Endothelial cell of umbilical vein (primary cell): Measurements from ENCODE around the gene NOP9. TPM values are rescaled to one million over a fixed set of nuclear protein-coding genes. Genes with fewer than 3 reads are reported as not detected.

ENCODE experiments used
- BruUV-seq: library from RNA; stranded (reverse); fragments of 400-500 nt; replicated peaks from 2 replicates; lab custom pipeline; 2021; lab: Mats Ljungman, UMichigan
- CTCF ChIA-PET: fragments of 300-600, 350-600 bp; sonication (Branson Sonifier 250); formaldehyde crosslinking; loops from one replicate; lab custom pipeline; 2021; ENCODE audit warnings: antibody characterized with exemption, inconsistent platforms; lab: Charles Lee
- POLR2A ChIA-PET: fragments of 300-600, 350-600 bp; sonication (Branson Sonifier 250); formaldehyde crosslinking; loops from one replicate; lab custom pipeline; 2021; ENCODE audit warnings: antibody characterized with exemption, inconsistent platforms; lab: Charles Lee
- DNase-seq: peaks from one replicate; pipeline ENCODE4 v3.0.0-alpha.2; 2011; ENCODE audit warnings: low read depth, low spot score
- FAIRE-seq: peaks from 2 replicates; lab custom pipeline; 2011; peaks lifted over from hg19 to GRCh38; lab: Jason Lieb, UNC
- H2AFZ ChIP-seq: 2 replicates; pipeline ENCODE4 v1.6.0; 2012; ENCODE audit warnings: low read depth, low read length, control low read depth, inconsistent platforms
- H3K27ac ChIP-seq: 2 replicates; pipeline ENCODE4 v1.5.1; 2011; ENCODE audit warnings: low read depth, mild to moderate bottlenecking, control low read depth, low read length, moderate library complexity; ENCODE audit not compliant: insufficient read depth
- H3K27me3 ChIP-seq, 2 experiments: 2 replicates each; pipeline versions ENCODE4 v1.6.0 to v1.6.1; 2011; ENCODE audit warnings: low read length in 2 of 2, mixed read lengths in 1 of 2; ENCODE audit not compliant: control insufficient read depth in 2 of 2, insufficient read depth in 2 of 2
- H3K36me3 ChIP-seq, 2 experiments: 2 replicates in 1 of 2; 3 replicates in 1 of 2; pipeline ENCODE4 v1.5.1; 2011; ENCODE audit warnings: low read length in 2 of 2, mild to moderate bottlenecking in 1 of 2, moderate library complexity in 1 of 2; ENCODE audit not compliant: control insufficient read depth in 2 of 2, insufficient read depth in 2 of 2; ENCODE audit errors: extremely low read depth in 1 of 2
- H3K4me1 ChIP-seq: 3 replicates; pipeline ENCODE4 v1.5.1; 2011; ENCODE audit warnings: mild to moderate bottlenecking, low read length; ENCODE audit not compliant: control insufficient read depth, insufficient read depth; ENCODE audit errors: extremely low read depth
- H3K4me2 ChIP-seq: 2 replicates; pipeline ENCODE4 v1.6.1; 2011; ENCODE audit warnings: low read length, control low read depth, mixed read lengths; ENCODE audit not compliant: insufficient read depth
- H3K4me3 ChIP-seq, 3 experiments: fragments of 200-600 bp in 1 of 3; sonication (generic), shearing (Covaris generic) in 1 of 3; replicated peaks in 1 of 3; 2 replicates each; pipeline ENCODE4 v1.5.1; 2011 to 2016; ENCODE audit warnings: control low read depth in 3 of 3, low read length in 3 of 3, mild to moderate bottlenecking in 2 of 3, inconsistent platforms in 1 of 3, low read depth in 1 of 3, moderate library complexity in 1 of 3; ENCODE audit not compliant: insufficient read depth in 1 of 3
- H3K79me2 ChIP-seq: 2 replicates; pipeline ENCODE4 v1.6.0; 2012; ENCODE audit warnings: low read length, inconsistent platforms; ENCODE audit not compliant: control insufficient read depth, insufficient read depth
- H3K9ac ChIP-seq: replicated peaks from 2 replicates; pipeline ENCODE3; 2011; ENCODE audit warnings: low read length, control low read depth; ENCODE audit not compliant: insufficient read depth; ENCODE audit errors: extremely low read depth
- H3K9me1 ChIP-seq: replicated peaks from 3 replicates; pipeline ENCODE4 v1.6.0; 2011; ENCODE audit warnings: mild to moderate bottlenecking, low read length; ENCODE audit not compliant: control insufficient read depth, insufficient read depth; ENCODE audit errors: extremely low read depth
- H3K9me3 ChIP-seq: replicated peaks from 2 replicates; pipeline ENCODE4 v1.5.1; 2012; ENCODE audit warnings: low read length, inconsistent platforms; ENCODE audit not compliant: control insufficient read depth, insufficient read depth
- H4K20me1 ChIP-seq: replicated peaks from 2 replicates; pipeline ENCODE3; 2011; ENCODE audit warnings: mild to moderate bottlenecking, low read length; ENCODE audit not compliant: control insufficient read depth, insufficient read depth; ENCODE audit errors: extremely low read depth
- CTCF ChIP-seq, 2 donors: IDR thresholded peaks; 1 replicate in 1 of 2; 2 replicates in 1 of 2; pipeline ENCODE4 v1.5.1; 2011; ENCODE audit warnings: low read length in 2 of 2, mild to moderate bottlenecking in 2 of 2, moderate library complexity in 2 of 2, control low read depth in 1 of 2, inconsistent platforms in 1 of 2, low read depth in 1 of 2; ENCODE audit not compliant: insufficient read depth in 1 of 2; ENCODE audit errors: extremely low read depth in 1 of 2
- EZH2 ChIP-seq: IDR thresholded peaks from 2 replicates; pipeline ENCODE4 v1.6.1; 2012; ENCODE audit warnings: borderline replicate concordance, low read depth, mild to moderate bottlenecking, moderate library complexity, low read length, inconsistent platforms; ENCODE audit not compliant: severe bottlenecking
- FOS ChIP-seq: IDR thresholded peaks from 2 replicates; pipeline ENCODE4 v1.6.1; 2011; ENCODE audit warnings: mild to moderate bottlenecking, low read length, moderate library complexity, borderline replicate concordance; ENCODE audit not compliant: insufficient read depth
- GATA2 ChIP-seq: IDR thresholded peaks from 2 replicates; pipeline ENCODE4 v1.7.0; 2011; ENCODE audit warnings: low read depth, mild to moderate bottlenecking, moderate library complexity, mixed read lengths, low read length; ENCODE audit not compliant: insufficient read length, insufficient read depth
- JUN ChIP-seq: IDR thresholded peaks from 2 replicates; pipeline ENCODE4 v1.6.1; 2011; ENCODE audit warnings: borderline replicate concordance, low read depth; ENCODE audit not compliant: insufficient read length, insufficient read depth
- MYC ChIP-seq: IDR thresholded peaks from one replicate; pipeline ENCODE4 v1.6.1; 2011; ENCODE audit warnings: mild to moderate bottlenecking, low read depth, low read length
- POLR2A ChIP-seq: IDR thresholded peaks from 2 replicates; pipeline ENCODE4 v1.6.1; 2012; ENCODE audit warnings: low read depth, mild to moderate bottlenecking, control low read depth, low read length
- POLR2AphosphoS5 ChIP-seq: IDR thresholded peaks from 2 replicates; pipeline ENCODE4 v1.6.1; 2012; ENCODE audit warnings: low read depth, mild to moderate bottlenecking, control low read depth, low read length, moderate library complexity; ENCODE audit not compliant: insufficient read depth
- dilution Hi-C: fragments of 300-500 bp; cut with MboI; formaldehyde crosslinking; loops from one replicate; pipeline ENCODE4 v1.15.0; 2019; ENCODE audit warnings: low sequenced_read_pairs; ENCODE audit not compliant: extremely low pct_ligation_motif_present
- intact Hi-C: fragments of 100-400 bp; cut with micrococcal nuclease; formaldehyde crosslinking; loops from one replicate; pipeline ENCODE4 v1.10.0; 2022
- polyA plus RNA-seq, 4 experiments: library from polyadenylated mRNA; depleted of rRNA in 3 of 4; stranded (reverse) in 3 of 4; unstranded in 1 of 4; fragments of >200 nt; gene quantifications; 2 replicates each; pipeline versions ENCODE4 v1.2.1 to v1.2.3, GENCODE V29; 2011 to 2012; ENCODE audit warnings: missing spikeins in 1 of 4
- total RNA-seq: library from RNA; stranded (reverse); gene quantifications from 2 replicates; pipeline ENCODE4 v1.2.3, GENCODE V29; 2021
- TF ChIP-seq, protein P1 (sequence below): IDR thresholded peaks from 2 replicates; pipeline ENCODE4 v1.6.1; 2011; ENCODE audit not compliant: insufficient read depth, insufficient read length

NOP9 gene
- total and polyA plus RNA-seq, 2 donors (not counting 3 experiments of a cell fraction or from before 2014, with no cell fraction given): 16.2 to 31.0 TPM

- TF ChIP-seq MYC (no peak), FOS (no peak), POLR2A (no peak), EZH2 (no peak), POLR2AphosphoS5 (no peak), CTCF (IDR thresholded peaks at IDR 0.05; ENCODE audit: extremely low read depth in 1 of 2, insufficient read depth in 1 of 2, low read depth in 1 of 2, low read length in 2 of 2) (no peak), JUN (no peak), GATA2 (no peak)
- TF ChIP-seq, protein P1, sequence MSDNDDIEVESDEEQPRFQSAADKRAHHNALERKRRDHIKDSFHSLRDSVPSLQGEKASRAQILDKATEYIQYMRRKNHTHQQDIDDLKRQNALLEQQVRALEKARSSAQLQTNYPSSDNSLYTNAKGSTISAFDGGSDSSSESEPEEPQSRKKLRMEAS: no peak
- H3K9ac ChIP-seq: no peak overlapping the region
- H3K27me3 ChIP-seq: no peaks in the 10 kb centered on the region
- BruUV-seq: no TSS peak
- peaks cover 0 to 18% of the 10 kb centered on the region in 2 experiments for H3K36me3 ChIP-seq
- no peak overlapping the region for H3K4me3 ChIP-seq
- CTCF ChIA-PET: interaction anchor here (4.4 to 20.1 kb wide), 3 partner anchors 8 to 108 kb away, joined by 14 to 811 read pairs (median 23); partner anchors contain the start of genes CBLN3, CIDEB and KHNYN
- no peaks in the 10 kb centered on the region for H3K79me2 ChIP-seq
- no peak for DNase-seq
- no peaks in the 10 kb centered on the region for H4K20me1 ChIP-seq
- H2AFZ ChIP-seq: no peak overlapping the region
- no peaks in the 10 kb centered on the region for H3K9me1 ChIP-seq
- intact Hi-C loops: no loop called here
- H3K27ac ChIP-seq: no peak overlapping the region
- no peak for FAIRE-seq
- H3K4me1 ChIP-seq: peaks cover 5% of the 10 kb centered on the region
- H3K9me3 ChIP-seq: no peaks in the 10 kb centered on the region
- POLR2A ChIA-PET: no interaction called here
- no peak overlapping the region for H3K4me2 ChIP-seq
- dilution Hi-C loops: no loop called here
These were observed 26.3 kb downstream of the NOP9 start for GRCh38 chr14:24325963-24326362.
